A673 (cell line): ENCODE results near the gene TPM4. TPM values are rescaled to one million over a fixed set of nuclear protein-coding genes. Genes with fewer than 3 reads are reported as not detected.

Experiments used
- BruUV-seq: library from RNA; stranded (reverse); fragments of 400-500 nt; replicated peaks from 2 replicates; lab custom pipeline; 2021; lab: Mats Ljungman, UMichigan
- CTCF ChIA-PET: fragments of 300-600 bp; sonication (Branson Sonifier 250); formaldehyde crosslinking; loops from one replicate; lab custom pipeline; 2022; ENCODE audit warnings: antibody characterized with exemption; lab: Charles Lee
- POLR2A ChIA-PET: fragments of 300-600 bp; sonication (Branson Sonifier 250); formaldehyde crosslinking; loops from one replicate; lab custom pipeline; 2022; ENCODE audit warnings: antibody characterized with exemption; ENCODE audit not compliant: low non-redundant PET; lab: Charles Lee
- DNase-seq: peaks from one replicate; pipeline ENCODE4 v3.0.0-alpha.2; 2015; ENCODE audit warnings: low spot score
- H3K27ac ChIP-seq: fragments of 200-600 bp; sonication (generic); 2 replicates; pipeline ENCODE4 v1.5.1; 2016; ENCODE audit warnings: mixed run types, low read depth, mild to moderate bottlenecking, mixed read lengths, antibody characterized with exemption, low read length; ENCODE audit not compliant: poor library complexity, severe bottlenecking
- H3K27me3 ChIP-seq: fragments of 200-600 bp; sonication (generic); replicated peaks from 2 replicates; pipeline ENCODE4 v1.6.1; 2017; ENCODE audit warnings: mixed run types, low read depth, mild to moderate bottlenecking, mixed read lengths, antibody characterized with exemption, low read length; ENCODE audit not compliant: insufficient read depth, poor library complexity
- H3K36me3 ChIP-seq: fragments of 200-600 bp; sonication (generic); 2 replicates; pipeline ENCODE4 v1.6.1; 2016; ENCODE audit warnings: mixed run types, mild to moderate bottlenecking, mixed read lengths, antibody characterized with exemption, low read length; ENCODE audit not compliant: insufficient read depth, poor library complexity, severe bottlenecking
- H3K4me1 ChIP-seq: fragments of 200-600 bp; sonication (generic); 2 replicates; pipeline ENCODE4 v1.6.1; 2017; ENCODE audit warnings: mixed run types, mild to moderate bottlenecking, mixed read lengths, antibody characterized with exemption, low read length; ENCODE audit not compliant: insufficient read depth, poor library complexity, severe bottlenecking
- H3K4me3 ChIP-seq: fragments of 200-600 bp; sonication (generic); 2 replicates; pipeline ENCODE4 v1.5.1; 2016; ENCODE audit warnings: low read depth, mixed run types, mild to moderate bottlenecking, mixed read lengths, low read length; ENCODE audit not compliant: poor library complexity, severe bottlenecking
- H3K9me3 ChIP-seq: fragments of 200-600 bp; sonication (generic); 2 replicates; pipeline ENCODE4 v1.6.1; 2016; ENCODE audit warnings: mixed run types, low read depth, mild to moderate bottlenecking, mixed read lengths, antibody characterized with exemption, low read length; ENCODE audit not compliant: poor library complexity, severe bottlenecking
- EZH2 ChIP-seq: fragments of 200-600 bp; sonication (generic); IDR thresholded peaks from 2 replicates; pipeline ENCODE4 v1.6.1; 2017; ENCODE audit warnings: borderline replicate concordance, low read depth, mild to moderate bottlenecking, mixed read lengths, antibody characterized with exemption, low read length; ENCODE audit not compliant: poor library complexity, severe bottlenecking
- intact Hi-C: fragments of 100-400 bp; cut with micrococcal nuclease; formaldehyde crosslinking; loops from one replicate; pipeline ENCODE4 v1.10.0; 2022; ENCODE audit not compliant: unreplicated experiment
- total RNA-seq: library from RNA; stranded (reverse); gene quantifications from 2 replicates; pipeline ENCODE4 v1.2.3, GENCODE V29; 2021
- TF ChIP-seq, protein P1 (sequence below): fragments of 300-800, 200-600 bp; sonication (generic); conservative IDR thresholded peaks from 2 replicates; pipeline ENCODE4 v1.5.1; 2017; ENCODE audit warnings: low read depth, mild to moderate bottlenecking, antibody characterized with exemption, low read length, moderate library complexity, mixed read lengths

Gene TPM4
- total RNA-seq, 1 experiment from 2014 or later: 476 TPM

DNA sequence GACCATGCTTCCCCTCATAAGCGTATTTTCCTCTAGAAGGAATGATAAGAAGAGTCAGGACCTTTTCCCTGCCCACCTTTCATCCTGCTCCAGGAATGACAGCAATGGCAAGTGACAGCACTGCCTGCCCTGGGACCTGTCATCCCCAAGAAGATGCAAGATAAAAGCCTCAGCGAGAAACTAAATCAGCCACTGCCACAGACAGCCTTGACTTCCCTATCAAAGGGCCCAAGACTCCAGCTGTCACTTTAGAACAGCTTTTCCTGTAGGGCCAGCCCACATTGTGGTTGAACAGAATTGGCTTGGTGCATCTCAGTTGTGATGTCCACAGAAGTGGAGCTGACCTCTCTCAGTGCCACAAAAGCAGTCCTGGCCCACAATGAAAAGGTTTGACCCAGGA, 36.5 kb downstream of the TPM4 start:
- H3K4me1 ChIP-seq: peaks cover 17% of the 10 kb centered on the region
- H3K27me3 ChIP-seq: no peaks in the 10 kb centered on the region
- intact Hi-C loops: no loop called here
- H3K9me3 ChIP-seq: no peaks in the 10 kb centered on the region
- peak overlapping the region; percentile 95 for H3K27ac ChIP-seq
- H3K36me3 ChIP-seq: peaks cover 2% of the 10 kb centered on the region
- BruUV-seq: no TSS peak
- POLR2A ChIA-PET: no interaction called here
- CTCF ChIA-PET: no interaction called here
- no peak for DNase-seq
- peak overlapping the region; percentile 90 for H3K4me3 ChIP-seq
- no peak for TF ChIP-seq EZH2
- TF ChIP-seq, protein P1, sequence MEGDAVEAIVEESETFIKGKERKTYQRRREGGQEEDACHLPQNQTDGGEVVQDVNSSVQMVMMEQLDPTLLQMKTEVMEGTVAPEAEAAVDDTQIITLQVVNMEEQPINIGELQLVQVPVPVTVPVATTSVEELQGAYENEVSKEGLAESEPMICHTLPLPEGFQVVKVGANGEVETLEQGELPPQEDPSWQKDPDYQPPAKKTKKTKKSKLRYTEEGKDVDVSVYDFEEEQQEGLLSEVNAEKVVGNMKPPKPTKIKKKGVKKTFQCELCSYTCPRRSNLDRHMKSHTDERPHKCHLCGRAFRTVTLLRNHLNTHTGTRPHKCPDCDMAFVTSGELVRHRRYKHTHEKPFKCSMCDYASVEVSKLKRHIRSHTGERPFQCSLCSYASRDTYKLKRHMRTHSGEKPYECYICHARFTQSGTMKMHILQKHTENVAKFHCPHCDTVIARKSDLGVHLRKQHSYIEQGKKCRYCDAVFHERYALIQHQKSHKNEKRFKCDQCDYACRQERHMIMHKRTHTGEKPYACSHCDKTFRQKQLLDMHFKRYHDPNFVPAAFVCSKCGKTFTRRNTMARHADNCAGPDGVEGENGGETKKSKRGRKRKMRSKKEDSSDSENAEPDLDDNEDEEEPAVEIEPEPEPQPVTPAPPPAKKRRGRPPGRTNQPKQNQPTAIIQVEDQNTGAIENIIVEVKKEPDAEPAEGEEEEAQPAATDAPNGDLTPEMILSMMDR: no peak

DNA sequence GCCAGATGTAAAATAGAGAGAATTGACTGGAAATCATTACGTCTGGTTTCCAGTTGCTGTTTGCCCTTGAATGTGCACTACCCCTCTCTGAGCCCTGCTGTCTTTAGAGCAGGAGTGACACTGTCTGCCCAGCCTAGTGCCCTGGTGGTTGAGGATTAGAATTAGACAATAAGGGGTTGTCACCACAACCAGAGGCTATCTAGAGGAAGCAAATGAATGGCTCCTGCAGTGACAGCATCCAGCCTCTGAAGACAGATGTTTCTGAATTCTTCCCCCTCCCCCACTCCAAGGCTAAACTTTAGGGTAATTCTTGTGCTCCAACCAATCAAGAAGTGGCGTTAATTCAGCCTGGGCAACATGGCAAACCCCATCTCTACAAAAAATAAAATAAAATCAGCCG, 37.4 kb downstream of the TPM4 start:
- no peaks in the 10 kb centered on the region for H3K27me3 ChIP-seq
- ChIA-PET POLR2A (no interaction called here), CTCF (no interaction called here)
- H3K9me3 ChIP-seq: no peaks in the 10 kb centered on the region
- peak; percentile 35 for DNase-seq
- H3K4me1 ChIP-seq: peaks cover 17% of the 10 kb centered on the region
- BruUV-seq: no TSS peak
- intact Hi-C loops: no loop called here
- peaks cover 12% of the 10 kb centered on the region for H3K36me3 ChIP-seq
- no peak for TF ChIP-seq EZH2
- H3K27ac ChIP-seq: no peak overlapping the region
- no peak overlapping the region for H3K4me3 ChIP-seq

DNA sequence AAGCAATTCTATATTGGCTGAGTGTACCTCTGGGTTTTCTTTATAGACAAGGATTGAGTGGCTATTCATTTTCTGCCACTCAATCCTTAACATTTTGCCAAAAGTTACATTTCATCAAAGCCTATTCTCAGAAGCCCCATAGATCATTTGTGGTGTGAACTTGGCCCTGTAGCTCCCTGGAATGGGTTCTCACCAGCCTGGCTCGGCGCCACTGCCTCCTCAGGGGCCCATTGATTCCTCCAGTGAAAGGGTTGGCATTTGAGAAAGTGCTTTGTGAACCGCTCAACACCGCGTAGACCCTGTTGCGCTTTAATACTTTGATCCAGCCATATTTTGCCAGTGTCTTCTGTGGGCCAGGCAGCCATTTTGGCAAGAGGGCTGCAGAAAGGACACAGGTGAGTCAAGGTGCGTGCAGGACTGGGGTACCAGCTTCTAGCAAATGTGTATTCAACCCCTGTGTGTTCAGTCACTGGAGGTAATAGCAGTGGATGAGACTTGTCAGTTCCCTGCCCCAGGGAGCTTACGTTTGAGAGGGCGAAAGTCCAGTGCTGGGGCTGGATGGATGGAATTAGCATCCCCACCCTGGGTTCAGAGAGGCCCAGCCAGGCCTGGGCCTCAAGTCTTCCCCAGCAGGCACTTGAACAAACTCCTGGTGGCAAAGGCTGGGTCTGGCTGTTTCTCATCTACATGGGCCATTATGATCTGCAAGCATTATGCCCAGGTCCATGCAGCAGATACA, 39.2 kb downstream of the TPM4 start:
- Histone ChIP-seq H3K9me3 (no peaks in the 10 kb centered on the region), H3K4me1 (peaks cover 17% of the 10 kb centered on the region), H3K27ac (no peak overlapping the region), H3K4me3 (no peak overlapping the region), H3K27me3 (no peaks in the 10 kb centered on the region), H3K36me3 (peaks cover 19% of the 10 kb centered on the region)
- no TSS peak for BruUV-seq
- intact Hi-C loops: no loop called here
- CTCF ChIA-PET: no interaction called here
- POLR2A ChIA-PET: no interaction called here
- TF ChIP-seq, protein P1: no peak
- no peak for TF ChIP-seq EZH2
- DNase-seq: no peak

DNA sequence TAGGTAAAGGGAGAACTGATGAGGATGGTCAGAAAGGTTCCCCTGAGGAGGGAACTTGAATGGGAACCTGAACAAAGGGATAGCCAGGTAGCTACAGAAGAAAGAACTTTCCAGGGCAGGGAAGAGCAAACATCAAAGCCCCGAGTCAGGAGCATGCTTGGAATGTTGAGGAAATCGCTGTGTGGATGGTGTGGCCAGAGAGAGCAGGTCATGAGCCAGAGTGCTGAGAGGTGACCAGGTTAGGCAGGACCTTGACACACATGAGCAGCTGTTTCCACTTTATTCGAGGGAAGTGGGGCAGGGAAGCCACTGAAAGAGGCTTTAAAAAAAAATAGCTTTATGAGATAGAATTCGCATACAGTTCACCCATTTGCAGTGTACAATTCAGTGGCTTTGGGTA, 39.8 kb downstream of the TPM4 start:
- TF ChIP-seq, protein P1: no peak
- no peak for TF ChIP-seq EZH2
- POLR2A ChIA-PET: no interaction called here
- CTCF ChIA-PET: no interaction called here

More for the DNA sequence above, 39.8 kb downstream of the TPM4 start:
- Histone ChIP-seq H3K9me3 (no peaks in the 10 kb centered on the region), H3K4me3 (no peak overlapping the region), H3K27ac (no peak overlapping the region), H3K4me1 (peaks cover 12% of the 10 kb centered on the region), H3K36me3 (peaks cover 19% of the 10 kb centered on the region), H3K27me3 (no peaks in the 10 kb centered on the region)
- DNase-seq: no peak
- intact Hi-C loops: no loop called here
- no TSS peak for BruUV-seq
